HS-5 (cell line): ENCODE results near the gene DNAJB1.

Experiments
- DNase-seq: peaks from one replicate; pipeline ENCODE4 v3.0.0-alpha.2; 2012; ENCODE audit warnings: low read depth

The DNAJB1 gene

DNA sequence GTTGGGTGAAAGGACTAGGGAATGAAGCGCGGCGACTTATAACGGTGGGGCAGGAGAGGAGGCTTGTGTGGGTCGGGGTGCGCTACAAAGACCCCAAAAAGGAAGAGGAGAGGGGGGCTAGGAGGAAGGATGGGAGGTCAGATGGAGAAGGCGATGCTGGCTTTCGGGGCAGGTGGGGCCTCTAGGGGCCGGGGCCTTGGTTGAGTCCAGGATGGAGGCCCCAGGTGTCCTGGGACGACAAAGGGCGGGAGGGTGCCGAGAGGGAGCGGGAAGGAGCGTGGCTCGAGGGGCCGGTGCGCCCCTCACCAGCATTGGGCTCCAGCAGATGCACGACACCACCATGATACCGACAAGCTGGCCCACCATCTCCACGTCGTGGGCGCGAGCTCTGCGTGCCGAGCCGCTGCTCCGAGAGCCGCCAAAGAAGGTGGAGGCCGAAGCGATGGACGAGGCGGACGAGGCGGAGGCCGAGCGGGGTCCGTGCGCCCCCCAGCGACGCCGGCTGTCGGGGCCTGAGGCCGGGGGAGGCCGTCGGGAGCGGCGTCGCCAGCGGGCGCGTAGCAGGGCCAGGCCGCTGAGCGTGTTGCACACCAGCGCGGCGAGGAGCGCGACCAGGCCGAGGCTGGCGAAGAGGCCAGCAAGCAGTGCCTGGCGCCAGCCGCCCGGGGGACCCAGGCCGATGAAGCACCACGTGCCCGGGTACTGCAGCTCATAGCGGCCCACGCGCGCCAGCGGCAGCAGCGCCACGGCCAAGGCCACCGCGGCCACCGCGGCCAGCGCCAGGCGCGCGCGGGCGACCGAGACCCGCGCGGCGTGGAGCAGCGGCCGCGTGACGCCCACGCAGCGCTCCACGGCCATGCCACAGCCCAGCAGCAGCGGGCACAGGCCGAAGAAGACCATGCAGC, 44.9 kb downstream of the DNAJB1 start:
- DNase-seq, result no peak

DNA sequence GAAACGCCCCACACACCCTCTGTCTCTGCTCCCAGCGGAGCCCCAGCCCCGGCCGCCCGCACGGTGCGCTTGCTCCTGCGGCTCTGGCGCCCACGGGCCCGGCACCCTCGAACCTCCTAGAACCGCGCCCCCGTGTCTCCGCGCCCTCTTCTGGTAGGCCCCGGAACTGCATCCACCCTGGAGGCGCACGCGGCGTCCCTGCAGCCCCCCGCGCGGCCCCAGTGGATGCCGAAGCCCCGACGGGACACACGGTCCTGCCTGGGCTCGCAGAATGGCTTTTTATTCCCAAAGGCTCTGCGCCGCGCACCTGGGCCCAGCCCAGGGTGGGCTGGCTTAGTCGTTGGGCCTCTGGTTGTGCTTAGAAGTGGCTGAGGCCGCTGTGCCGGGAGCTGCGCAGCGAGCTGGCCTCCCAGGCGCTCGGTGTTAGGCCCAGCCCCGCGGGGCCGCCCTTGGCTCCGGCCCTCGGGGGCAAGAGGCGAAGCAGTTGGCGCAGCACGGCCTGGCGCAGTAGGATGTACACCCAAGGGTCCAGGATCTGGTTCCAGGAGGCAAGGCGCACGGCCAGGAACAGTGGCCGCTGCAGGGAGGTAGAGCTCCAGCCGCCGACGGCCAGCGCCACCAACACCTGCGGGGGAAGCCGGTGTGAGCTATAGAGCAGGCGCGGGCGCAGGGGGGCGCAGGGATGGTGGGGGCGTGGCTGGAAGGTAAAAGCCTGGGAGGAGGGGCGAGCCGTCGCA, 45.8 kb downstream of the DNAJB1 start:
- no peak for DNase-seq

DNA sequence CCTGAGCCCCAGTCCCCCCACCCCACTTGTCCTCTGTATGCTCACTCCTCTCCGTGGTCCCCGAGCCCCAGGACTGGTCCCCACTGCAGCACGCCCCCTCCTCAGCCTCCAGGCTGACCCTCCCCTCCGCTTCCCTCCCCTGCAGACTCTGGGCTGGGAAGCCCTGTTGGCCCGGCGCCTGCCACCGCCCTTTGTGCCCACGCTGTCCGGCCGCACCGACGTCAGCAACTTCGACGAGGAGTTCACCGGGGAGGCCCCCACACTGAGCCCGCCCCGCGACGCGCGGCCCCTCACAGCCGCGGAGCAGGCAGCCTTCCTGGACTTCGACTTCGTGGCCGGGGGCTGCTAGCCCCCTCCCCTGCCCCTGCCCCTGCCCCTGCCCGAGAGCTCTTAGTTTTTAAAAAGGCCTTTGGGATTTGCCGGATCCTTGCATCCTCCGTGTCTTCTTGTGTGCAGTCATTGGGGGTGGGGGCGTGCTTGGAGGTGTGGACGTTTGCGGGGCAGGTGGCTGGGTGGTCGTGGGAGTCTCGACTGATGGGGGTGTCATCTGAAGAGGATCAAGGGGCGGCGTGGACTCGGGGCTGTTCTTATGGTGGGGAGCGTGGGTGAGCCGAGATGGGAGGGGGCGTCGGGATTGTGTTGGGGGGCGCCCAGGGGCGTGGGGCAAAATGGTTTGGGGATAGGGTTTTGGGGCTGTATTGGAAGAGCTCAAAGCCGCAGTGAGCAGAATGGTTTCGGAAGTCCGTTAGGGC, 46.6 kb downstream of the DNAJB1 start:
- no peak for DNase-seq

DNA sequence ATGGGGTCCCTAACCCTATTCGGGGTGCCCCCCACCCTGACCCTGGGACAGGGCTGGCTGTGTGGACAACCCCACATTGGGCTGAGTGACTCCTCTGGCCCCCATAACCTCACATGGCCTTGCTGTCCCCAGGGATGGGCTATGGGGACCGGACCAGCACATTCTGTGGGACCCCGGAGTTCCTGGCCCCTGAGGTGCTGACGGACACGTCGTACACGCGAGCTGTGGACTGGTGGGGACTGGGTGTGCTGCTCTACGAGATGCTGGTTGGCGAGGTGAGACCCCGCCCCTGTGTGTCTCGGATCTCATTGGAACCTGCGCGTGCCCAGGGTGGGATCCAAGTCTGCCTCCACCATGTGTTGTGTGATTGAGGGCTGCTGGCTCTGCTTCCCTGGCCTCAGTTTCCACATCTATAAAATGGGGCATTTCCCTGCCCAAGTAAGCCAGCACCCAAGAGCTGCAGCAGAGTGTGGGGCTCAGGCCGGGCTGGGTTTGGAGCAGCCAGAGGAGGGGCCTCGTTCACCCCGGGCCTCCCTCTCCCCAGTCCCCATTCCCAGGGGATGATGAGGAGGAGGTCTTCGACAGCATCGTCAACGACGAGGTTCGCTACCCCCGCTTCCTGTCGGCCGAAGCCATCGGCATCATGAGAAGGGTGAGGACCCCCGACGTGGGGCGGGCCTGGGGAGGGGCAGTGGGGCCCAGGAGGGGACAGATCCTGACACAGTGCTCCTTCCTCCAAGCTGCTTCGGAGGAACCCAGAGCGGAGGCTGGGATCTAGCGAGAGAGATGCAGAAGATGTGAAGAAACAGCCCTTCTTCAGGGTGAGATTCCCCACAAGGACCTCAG, 47.9 kb downstream of the DNAJB1 start:
- no peak for DNase-seq

DNA sequence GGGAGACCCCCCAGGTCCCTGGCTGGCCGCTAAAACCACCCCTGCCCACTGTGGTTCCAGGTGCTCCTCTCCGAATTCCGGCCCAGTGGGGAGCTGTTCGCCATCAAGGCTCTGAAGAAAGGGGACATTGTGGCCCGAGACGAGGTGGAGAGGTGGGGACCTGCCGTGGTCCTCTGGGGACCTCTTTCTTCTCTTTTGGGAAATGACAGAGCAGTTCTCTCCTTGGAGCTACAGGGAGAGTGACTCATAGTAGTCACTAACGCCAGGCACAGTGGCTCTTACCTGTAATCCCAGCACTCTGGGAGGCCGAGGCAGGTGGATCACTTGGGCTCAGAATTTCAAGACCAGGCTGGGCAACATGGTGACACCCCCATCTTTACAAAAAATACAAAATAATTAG, 50.4 kb downstream of the DNAJB1 start:
- DNase-seq, result no peak

DNA sequence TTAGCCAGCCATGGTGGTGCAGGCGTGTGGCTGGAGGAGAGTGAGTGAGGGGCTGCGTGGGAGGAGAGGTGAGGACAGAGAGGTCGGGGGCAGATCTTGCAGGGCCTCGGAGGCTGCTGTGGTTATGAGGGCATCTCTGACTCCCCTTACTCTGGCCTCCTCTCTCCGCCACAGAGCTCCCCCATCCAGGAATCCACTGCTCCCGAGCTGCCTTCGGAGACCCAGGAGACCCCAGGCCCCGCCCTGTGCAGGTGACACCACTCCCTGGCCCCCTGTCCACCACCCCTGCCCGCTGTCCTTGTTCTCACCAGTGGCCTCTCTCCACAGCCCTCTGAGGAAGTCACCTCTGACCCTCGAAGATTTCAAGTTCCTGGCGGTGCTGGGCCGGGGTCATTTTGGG, 50.8 kb downstream of the DNAJB1 start:
- DNase-seq, result no peak
